ENCODE results near the gene PARD3.

GRCh38 chr10:34161777-34162370 lies 653.2 kb downstream of the PARD3 start:
- TF ChIP-seq CTCF (IDR thresholded peaks at IDR 0.05; ENCODE audit: low read depth, low read length, poor library complexity, severe bottlenecking) = no peak
- no peak for TF ChIP-seq EZH2phosphoT487 (IDR thresholded peaks at IDR 0.05; ENCODE audit: borderline replicate concordance, low read length)
